H1 (cell line): Measurements from ENCODE around the gene CD38. TPM values are rescaled to one million over a fixed set of nuclear protein-coding genes. Genes with fewer than 3 reads are reported as not detected.

Source experiments
- CTCF ChIA-PET: fragments of 300-600 bp; sonication (Branson Sonifier 250); formaldehyde crosslinking; loops from one replicate; lab custom pipeline; 2021; ENCODE audit not compliant: partially characterized antibody; lab: Charles Lee
- POLR2A ChIA-PET: fragments of 300-600 bp; sonication (Branson Sonifier 250); formaldehyde crosslinking; loops from one replicate; lab custom pipeline; 2021; ENCODE audit warnings: inconsistent platforms; ENCODE audit not compliant: partially characterized antibody; lab: Charles Lee
- DNase-seq, 2 experiments: peaks; one replicate each; pipeline versions ENCODE4 v3.0.0 to v3.0.0-alpha.2; 2010 to 2022; ENCODE audit warnings: low spot score in 2 of 2, low read depth in 1 of 2, mixed read lengths in 1 of 2
- FAIRE-seq: peaks from 2 replicates; lab custom pipeline; 2011; peaks lifted over from hg19 to GRCh38; lab: Jason Lieb, UNC
- H2AFZ ChIP-seq: 2 replicates; pipeline ENCODE4 v1.8.1; 2012; ENCODE audit warnings: low read length, inconsistent platforms
- H2AK5ac ChIP-seq: 2 replicates; pipeline ENCODE4 v1.6.1; 2013; ENCODE audit warnings: low read depth, low read length
- H2BK120ac ChIP-seq: replicated peaks from 2 replicates; pipeline ENCODE3; 2013; ENCODE audit warnings: low read depth, low read length, inconsistent platforms
- H2BK12ac ChIP-seq: 2 replicates; pipeline ENCODE4 v1.6.1; 2013; ENCODE audit warnings: low read depth, low read length
- H2BK15ac ChIP-seq: 2 replicates; pipeline ENCODE4 v1.6.1; 2013; ENCODE audit warnings: low read length
- H2BK20ac ChIP-seq: 2 replicates; pipeline ENCODE4 v1.6.1; 2013; ENCODE audit warnings: low read length
- H2BK5ac ChIP-seq: 2 replicates; pipeline ENCODE4 v1.6.1; 2013; ENCODE audit warnings: low read depth, low read length
- H3K14ac ChIP-seq: 2 replicates; pipeline ENCODE4 v1.6.1; 2013; ENCODE audit warnings: inconsistent platforms; ENCODE audit not compliant: insufficient read length
- H3K18ac ChIP-seq: 2 replicates; pipeline ENCODE4 v1.6.1; 2013; ENCODE audit warnings: low read length; ENCODE audit errors: extremely low read depth
- H3K23ac ChIP-seq: 2 replicates; pipeline ENCODE4 v1.6.1; 2013; ENCODE audit warnings: inconsistent platforms; ENCODE audit not compliant: insufficient read length
- H3K23me2 ChIP-seq: 2 replicates; pipeline ENCODE4 v1.6.1; 2013; ENCODE audit warnings: low read depth, low read length
- H3K27ac ChIP-seq: 2 replicates; pipeline ENCODE4 v1.6.1; 2011; ENCODE audit warnings: low read depth, low read length, inconsistent platforms
- H3K27me3 ChIP-seq, 4 experiments: replicated peaks in 1 of 4; 1 replicate in 1 of 4; 2 replicates in 3 of 4; pipeline versions ENCODE4 v1.6.1 to v1.8.1; 2011 to 2013; ENCODE audit warnings: low read length in 3 of 4, mild to moderate bottlenecking in 3 of 4, inconsistent platforms in 2 of 4, mixed read lengths in 2 of 4, moderate library complexity in 1 of 4; ENCODE audit not compliant: control insufficient read depth in 3 of 4, insufficient read depth in 3 of 4; ENCODE audit errors: extremely low read depth in 1 of 4
- H3K36me3 ChIP-seq, 4 experiments: 2 replicates each; pipeline versions ENCODE4 v1.6.1 to v1.8.1; 2011 to 2013; ENCODE audit warnings: mild to moderate bottlenecking in 4 of 4, low read length in 3 of 4, moderate library complexity in 2 of 4, control low read depth in 1 of 4, inconsistent platforms in 1 of 4; ENCODE audit not compliant: insufficient read depth in 4 of 4, control insufficient read depth in 2 of 4
- H3K4ac ChIP-seq: replicated peaks from 2 replicates; pipeline ENCODE3; 2013; ENCODE audit warnings: low read length, low read depth, mixed read lengths, inconsistent platforms; ENCODE audit not compliant: insufficient read length
- H3K4me1 ChIP-seq, 4 experiments: replicated peaks in 1 of 4; 1 replicate in 1 of 4; 2 replicates in 3 of 4; pipeline versions ENCODE4 v1.6.1 to v1.8.1; 2011 to 2013; ENCODE audit warnings: low read length in 3 of 4, inconsistent platforms in 2 of 4, mixed read lengths in 1 of 4; ENCODE audit not compliant: insufficient read depth in 4 of 4, control insufficient read depth in 3 of 4
- H3K4me2 ChIP-seq, 2 experiments: 2 replicates each; pipeline versions ENCODE4 v1.6.1 to v1.8.1; 2011 to 2013; ENCODE audit warnings: low read depth in 2 of 2, low read length in 2 of 2, control low read depth in 1 of 2, inconsistent platforms in 1 of 2, mild to moderate bottlenecking in 1 of 2; ENCODE audit not compliant: insufficient read depth in 1 of 2
- H3K4me3 ChIP-seq, 4 experiments: fragments of 200-600, 300-600 bp in 1 of 4; sonication (generic), shearing (Covaris generic), sonication (Bioruptor Twin) in 1 of 4; 2 replicates each; pipeline versions ENCODE4 v1.5.1 to v1.8.1; 2011 to 2016; ENCODE audit warnings: low read length in 4 of 4, low read depth in 3 of 4, control low read depth in 2 of 4, inconsistent platforms in 2 of 4, mild to moderate bottlenecking in 2 of 4, mixed read lengths in 1 of 4, moderate library complexity in 1 of 4; ENCODE audit not compliant: insufficient read depth in 2 of 4; ENCODE audit errors: extremely low read depth in 1 of 4
- H3K56ac ChIP-seq: replicated peaks from 2 replicates; pipeline ENCODE3; 2013; ENCODE audit warnings: low read depth, mild to moderate bottlenecking, mixed read lengths, low read length, inconsistent platforms; ENCODE audit not compliant: insufficient read length
- H3K79me1 ChIP-seq: 2 replicates; pipeline ENCODE4 v1.6.1; 2013; ENCODE audit warnings: low read depth, low read length, control low read depth
- H3K79me2 ChIP-seq, 2 experiments: 2 replicates each; pipeline versions ENCODE4 v1.6.1 to v1.8.1; 2012 to 2013; ENCODE audit warnings: low read length in 2 of 2, mild to moderate bottlenecking in 2 of 2, inconsistent platforms in 1 of 2; ENCODE audit not compliant: insufficient read depth in 2 of 2, control insufficient read depth in 1 of 2
- H3K9ac ChIP-seq, 4 experiments: replicated peaks in 1 of 4; 1 replicate in 1 of 4; 2 replicates in 3 of 4; pipeline versions ENCODE4 v1.6.1 to v1.8.1; 2011 to 2013; ENCODE audit warnings: low read depth in 3 of 4, low read length in 3 of 4, control low read depth in 2 of 4, mild to moderate bottlenecking in 2 of 4, moderate library complexity in 2 of 4, inconsistent platforms in 1 of 4; ENCODE audit errors: extremely low read depth in 1 of 4
- H3K9me3 ChIP-seq, 2 experiments: 2 replicates each; pipeline versions ENCODE4 v1.6.1 to v1.8.1; 2012 to 2013; ENCODE audit warnings: mild to moderate bottlenecking in 2 of 2, moderate library complexity in 2 of 2, control low read depth in 1 of 2, inconsistent platforms in 1 of 2, low read depth in 1 of 2, low read length in 1 of 2, mixed read lengths in 1 of 2; ENCODE audit not compliant: insufficient read depth in 2 of 2
- H4K20me1 ChIP-seq, 2 experiments: replicated peaks in 1 of 2; 2 replicates each; pipeline versions ENCODE3 to v1.8.1; 2011 to 2013; ENCODE audit warnings: inconsistent platforms in 2 of 2, low read length in 2 of 2, mild to moderate bottlenecking in 1 of 2; ENCODE audit not compliant: insufficient read depth in 2 of 2, control insufficient read depth in 1 of 2
- H4K5ac ChIP-seq: 2 replicates; pipeline ENCODE4 v1.6.1; 2013; ENCODE audit warnings: low read length, low read depth, mixed read lengths, inconsistent platforms; ENCODE audit not compliant: insufficient read length
- H4K8ac ChIP-seq: 2 replicates; pipeline ENCODE4 v1.8.0; 2013; ENCODE audit warnings: mild to moderate bottlenecking, moderate library complexity, low read length, inconsistent platforms; ENCODE audit not compliant: insufficient read depth; ENCODE audit errors: extremely low read depth
- H4K91ac ChIP-seq: replicated peaks from 2 replicates; pipeline ENCODE3; 2013; ENCODE audit warnings: low read length, mixed read lengths, inconsistent platforms; ENCODE audit not compliant: insufficient read length
- BRCA1 ChIP-seq: IDR thresholded peaks from 2 replicates; pipeline ENCODE4 v1.6.1; 2012; ENCODE audit warnings: low read depth, low read length, improper control_type of control experiment
- ZNF274 ChIP-seq: IDR thresholded peaks from 2 replicates; pipeline ENCODE4 v1.7.0; 2012; ENCODE audit warnings: low read length, borderline replicate concordance; ENCODE audit errors: extremely low read depth
- WGBS, 2 experiments: shearing (Covaris generic) in 1 of 2; methylation state at CpG; one replicate each; pipeline versions ENCODE4 v1.1.6 to v1.1.7; 2013 to 2015; ENCODE audit warnings: low lambda C conversion rate in 2 of 2, mixed read lengths in 2 of 2, inconsistent platforms in 1 of 2, low coverage in 1 of 2, missing lambda C conversion rate in 1 of 2; ENCODE audit not compliant: insufficient replicate concordance in 2 of 2, insufficient coverage in 1 of 2, insufficient read length in 1 of 2; ENCODE audit errors: extremely low coverage in 1 of 2, missing lambda C conversion rate in 1 of 2; 5-methylcytosine and 5-hydroxymethylcytosine counted together
- polyA plus RNA-seq, 7 experiments: library from polyadenylated mRNA; depleted of rRNA in 3 of 7; stranded (reverse) in 5 of 7; unstranded in 2 of 7; fragments of >200 nt in 5 of 7; fragments of 200-250 nt in 2 of 7; gene quantifications; 1 replicate in 5 of 7; 2 replicates in 1 of 7; 4 replicates in 1 of 7; pipeline versions ENCODE4 v1.2.1 to v1.2.3, GENCODE V29; 2011 to 2013; ENCODE audit warnings: missing spikeins in 2 of 7, mixed read lengths in 2 of 7
- total RNA-seq: library from RNA; stranded (reverse); fragmentation: NEBNext Ultra II Directional; extraction: Animal tissue kit (Norgen Biotek cat#: 25700); gene quantifications from 2 replicates; pipeline ENCODE4 v1.2.1, GENCODE V29; 2021

CD38 gene
- total and polyA plus RNA-seq, 2 of the 8 experiments (the other 6 are each of a cell fraction or from before 2014, with no cell fraction given): 0.14 to 0.24 TPM

- Histone ChIP-seq H3K23ac (no peak overlapping the region), H2AK5ac (no peak overlapping the region), H3K14ac (no peak overlapping the region), H3K56ac (no peak overlapping the region), H2AFZ (no peak overlapping the region), H2BK120ac (no peak overlapping the region), H3K9ac (no peak overlapping the region), H3K27ac (no peak overlapping the region), H3K79me2 (no peaks in the 10 kb centered on the region), H3K9me3 (no peaks in the 10 kb centered on the region), H3K36me3 (no peaks in the 10 kb centered on the region), H3K4me3 (no peak overlapping the region), H2BK15ac (no peak overlapping the region), H4K20me1 (no peaks in the 10 kb centered on the region), H3K4me1 (no peaks in the 10 kb centered on the region), H3K79me1 (no peaks in the 10 kb centered on the region), H2BK20ac (no peak overlapping the region), H3K23me2 (no peaks in the 10 kb centered on the region; the same call in 1 of the 2 replicates), H2BK5ac (no peak overlapping the region), H4K91ac (no peak overlapping the region), H4K5ac (no peak overlapping the region), H2BK12ac (no peak overlapping the region), H3K18ac (no peak overlapping the region), H3K27me3 (no peaks in the 10 kb centered on the region), H3K4ac (no peak overlapping the region), H3K4me2 (no peak overlapping the region), H4K8ac (no peak overlapping the region)
- CTCF ChIA-PET: interaction anchor here (0.6 to 1.5 kb wide), 6 partner anchors 9 to 1783 kb away, joined by 3 to 4 read pairs (median 3); no protein-coding TSS in a partner anchor
- POLR2A ChIA-PET: no interaction called here
- DNase-seq (no peak), FAIRE-seq (no peak)
- TF ChIP-seq BRCA1: no peak
- TF ChIP-seq ZNF274: peak; percentile 37; the same call in 1 of the 2 replicates
- WGBS, 2 experiments: 100% methylated on average over 1 of the region's 1 CpG; no CpG with 5 or more reads in 1 of the 2 experiments
Observed at GRCh38 chr4:15742083-15742582, 36.0 kb upstream of the CD38 start.
